DOHH2 (cell line): ENCODE measurements around the gene JDP2.

Experiments
- H3F3A ChIP-seq: fragments of 200-600 bp; sonication (generic), shearing (Covaris generic); 2 replicates; pipeline ENCODE4 v1.6.0; 2016; ENCODE audit warnings: antibody characterized with exemption, mild to moderate bottlenecking; ENCODE audit not compliant: control insufficient read depth, insufficient read depth
- H3K27ac ChIP-seq: fragments of 200-600 bp; sonication (generic); 2 replicates; pipeline ENCODE4 v1.5.1; 2014; ENCODE audit warnings: low read depth, mild to moderate bottlenecking, low read length, moderate library complexity
- H3K27me3 ChIP-seq: fragments of 200-600 bp; sonication (generic); 2 replicates; pipeline ENCODE4 v1.6.1; 2014; ENCODE audit warnings: mild to moderate bottlenecking, low read length, mixed read lengths; ENCODE audit not compliant: control insufficient read depth
- H3K36me3 ChIP-seq: fragments of 200-600 bp; sonication (generic); 2 replicates; pipeline ENCODE4 v1.6.1; 2014; ENCODE audit warnings: mild to moderate bottlenecking, low read length, moderate library complexity, mixed read lengths; ENCODE audit not compliant: control insufficient read depth
- H3K4me1 ChIP-seq: fragments of 200-600 bp; sonication (generic); 2 replicates; pipeline ENCODE4 v1.6.1; 2014; ENCODE audit warnings: mild to moderate bottlenecking, low read length, mixed read lengths; ENCODE audit not compliant: control insufficient read depth
- H3K4me2 ChIP-seq: fragments of 200-600 bp; sonication (generic); 2 replicates; pipeline ENCODE4 v1.6.0; 2014; ENCODE audit warnings: mild to moderate bottlenecking, low read length, moderate library complexity
- H3K4me3 ChIP-seq: fragments of 200-600 bp; sonication (generic); 2 replicates; pipeline ENCODE4 v1.5.1; 2014; ENCODE audit warnings: mild to moderate bottlenecking, low read length, mixed read lengths
- H3K79me2 ChIP-seq: fragments of 200-600 bp; sonication (generic); 2 replicates; pipeline ENCODE4 v1.6.1; 2014; ENCODE audit warnings: mild to moderate bottlenecking, low read length, mixed read lengths; ENCODE audit not compliant: control insufficient read depth
- H3K9me2 ChIP-seq: fragments of 200-600 bp; sonication (generic); replicated peaks from 2 replicates; pipeline ENCODE4 v1.6.1; 2014; ENCODE audit warnings: mild to moderate bottlenecking, low read length, mixed read lengths; ENCODE audit not compliant: control insufficient read depth
- H3K9me3 ChIP-seq: fragments of 200-600 bp; sonication (generic); 2 replicates; pipeline ENCODE4 v1.6.1; 2014; ENCODE audit warnings: antibody characterized with exemption, low read length, mixed read lengths; ENCODE audit not compliant: control insufficient read depth, insufficient read depth
- H4K20me1 ChIP-seq: fragments of 200-600 bp; sonication (generic); 2 replicates; pipeline ENCODE4 v1.6.0; 2014; ENCODE audit warnings: low read depth, mild to moderate bottlenecking, antibody characterized with exemption, low read length, moderate library complexity; ENCODE audit not compliant: control insufficient read depth, insufficient read depth
- EZH2phosphoT487 ChIP-seq: fragments of 200-600 bp; sonication (generic); IDR thresholded peaks from 2 replicates; pipeline ENCODE4 v1.6.1; 2017; ENCODE audit warnings: borderline replicate concordance, mild to moderate bottlenecking, antibody characterized with exemption, low read length, moderate library complexity, mixed read lengths
- TF ChIP-seq, protein P1 (sequence below): fragments of 200-600 bp; sonication (generic); IDR thresholded peaks from one replicate; pipeline ENCODE4 v1.5.1; 2014; ENCODE audit warnings: antibody characterized with exemption, mild to moderate bottlenecking, low read depth, low read length; ENCODE audit not compliant: poor library complexity, severe bottlenecking

The JDP2 gene

GRCh38 chr14:75393794-75394193 lies 34.0 kb upstream of the JDP2 start:
- Histone ChIP-seq H3K4me3 (no peak overlapping the region), H4K20me1 (no peaks in the 10 kb centered on the region), H3K4me2 (no peak overlapping the region), H3K9me2 (no peaks in the 10 kb centered on the region), H3K27me3 (peaks cover 14% of the 10 kb centered on the region), H3F3A (no peaks in the 10 kb centered on the region), H3K4me1 (no peaks in the 10 kb centered on the region), H3K79me2 (no peaks in the 10 kb centered on the region), H3K36me3 (no peaks in the 10 kb centered on the region), H3K27ac (no peak overlapping the region), H3K9me3 (no peaks in the 10 kb centered on the region)
- TF ChIP-seq, protein P1, sequence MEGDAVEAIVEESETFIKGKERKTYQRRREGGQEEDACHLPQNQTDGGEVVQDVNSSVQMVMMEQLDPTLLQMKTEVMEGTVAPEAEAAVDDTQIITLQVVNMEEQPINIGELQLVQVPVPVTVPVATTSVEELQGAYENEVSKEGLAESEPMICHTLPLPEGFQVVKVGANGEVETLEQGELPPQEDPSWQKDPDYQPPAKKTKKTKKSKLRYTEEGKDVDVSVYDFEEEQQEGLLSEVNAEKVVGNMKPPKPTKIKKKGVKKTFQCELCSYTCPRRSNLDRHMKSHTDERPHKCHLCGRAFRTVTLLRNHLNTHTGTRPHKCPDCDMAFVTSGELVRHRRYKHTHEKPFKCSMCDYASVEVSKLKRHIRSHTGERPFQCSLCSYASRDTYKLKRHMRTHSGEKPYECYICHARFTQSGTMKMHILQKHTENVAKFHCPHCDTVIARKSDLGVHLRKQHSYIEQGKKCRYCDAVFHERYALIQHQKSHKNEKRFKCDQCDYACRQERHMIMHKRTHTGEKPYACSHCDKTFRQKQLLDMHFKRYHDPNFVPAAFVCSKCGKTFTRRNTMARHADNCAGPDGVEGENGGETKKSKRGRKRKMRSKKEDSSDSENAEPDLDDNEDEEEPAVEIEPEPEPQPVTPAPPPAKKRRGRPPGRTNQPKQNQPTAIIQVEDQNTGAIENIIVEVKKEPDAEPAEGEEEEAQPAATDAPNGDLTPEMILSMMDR = no peak
- TF ChIP-seq EZH2phosphoT487 = no peak

GRCh38 chr14:75395862-75396261 lies 32.0 kb upstream of the JDP2 start:
- no peaks in the 10 kb centered on the region for H3K79me2 ChIP-seq
- peaks cover 12% of the 10 kb centered on the region; the same call in 1 of the 2 replicates for H3K27me3 ChIP-seq
- no peak overlapping the region for H3K4me3 ChIP-seq
- no peaks in the 10 kb centered on the region for H3K9me3 ChIP-seq
- H4K20me1 ChIP-seq = no peaks in the 10 kb centered on the region
- no peaks in the 10 kb centered on the region for H3K36me3 ChIP-seq
- H3K9me2 ChIP-seq = no peaks in the 10 kb centered on the region
- H3K4me1 ChIP-seq = no peaks in the 10 kb centered on the region
- no peak overlapping the region for H3K27ac ChIP-seq
- no peak overlapping the region for H3K4me2 ChIP-seq
- TF ChIP-seq, protein P1 = no peak
- no peak for TF ChIP-seq EZH2phosphoT487
- H3F3A ChIP-seq = no peaks in the 10 kb centered on the region

DNA sequence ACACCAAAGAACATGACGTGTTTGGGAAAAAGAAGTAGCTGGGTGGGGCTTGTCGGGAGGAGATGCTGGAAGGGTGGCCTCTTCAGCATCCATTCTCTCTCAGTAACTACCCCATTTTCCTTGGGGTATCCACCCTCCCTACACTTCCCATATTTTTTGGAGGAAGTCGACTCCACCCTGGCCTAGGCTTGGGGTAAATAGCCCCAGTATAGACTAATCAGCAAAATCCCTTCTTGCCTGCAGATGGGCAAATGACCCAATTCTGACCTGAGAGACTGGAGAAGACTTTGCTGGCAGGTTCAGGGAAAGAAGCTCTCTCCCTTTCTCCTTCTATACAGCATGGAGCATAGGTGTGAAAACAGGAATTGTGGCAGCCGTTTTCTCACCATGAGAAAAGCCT lies 28.5 kb upstream of the JDP2 start:
- TF ChIP-seq EZH2phosphoT487 = no peak
- no peaks in the 10 kb centered on the region for H3F3A ChIP-seq
- H3K4me2 ChIP-seq = no peak overlapping the region
- H3K4me1 ChIP-seq = no peaks in the 10 kb centered on the region
- H4K20me1 ChIP-seq = no peaks in the 10 kb centered on the region
- H3K79me2 ChIP-seq = no peaks in the 10 kb centered on the region
- H3K27ac ChIP-seq = no peak overlapping the region
- H3K4me3 ChIP-seq = no peak overlapping the region
- H3K9me2 ChIP-seq = no peaks in the 10 kb centered on the region
- H3K27me3 ChIP-seq = peaks cover 14% of the 10 kb centered on the region; the same call in 1 of the 2 replicates
- no peaks in the 10 kb centered on the region for H3K36me3 ChIP-seq
- H3K9me3 ChIP-seq = no peaks in the 10 kb centered on the region

- Histone ChIP-seq H3K27me3 (peaks cover 14% of the 10 kb centered on the region; the same call in 1 of the 2 replicates), H3K4me3 (no peak overlapping the region), H3K27ac (no peak overlapping the region), H4K20me1 (no peaks in the 10 kb centered on the region), H3K79me2 (no peaks in the 10 kb centered on the region), H3K9me2 (no peaks in the 10 kb centered on the region), H3F3A (no peaks in the 10 kb centered on the region), H3K4me2 (no peak overlapping the region), H3K4me1 (no peaks in the 10 kb centered on the region), H3K9me3 (no peaks in the 10 kb centered on the region), H3K36me3 (no peaks in the 10 kb centered on the region)
- TF ChIP-seq EZH2phosphoT487 = no peak
- TF ChIP-seq, protein P1 = no peak
Measured at GRCh38 chr14:75399843-75400775, 27.7 kb upstream of the JDP2 start.
